SK-N-MC (cell line): Measurements from ENCODE around the gene TSFM.

Experiments
- EZH2 ChIP-seq: fragments of 200-600 bp; sonication (generic); IDR thresholded peaks from one replicate; pipeline ENCODE4 v1.6.1; 2017; ENCODE audit warnings: antibody characterized with exemption
- FOXP2 ChIP-seq: optimal IDR thresholded peaks from 2 replicates; pipeline ENCODE3; 2011; ENCODE audit warnings: mild to moderate bottlenecking, moderate library complexity; ENCODE audit not compliant: insufficient read depth; ENCODE audit errors: extremely low read length, control extremely low read depth
- POLR2AphosphoS5 ChIP-seq: IDR thresholded peaks from 2 replicates; pipeline ENCODE4 v1.6.1; 2012; ENCODE audit warnings: mild to moderate bottlenecking, low read depth, low read length, borderline replicate concordance

GRCh38 chr12:57797933-57798332, 15.3 kb downstream of the TSFM start:
- no peak for TF ChIP-seq EZH2
- TF ChIP-seq POLR2AphosphoS5: no peak
- TF ChIP-seq FOXP2: no peak
